Large intestine (tissue), 3 donors: Measurements from ENCODE around the gene DPP6. TPM values are rescaled to one million over a fixed set of nuclear protein-coding genes. Genes with fewer than 3 reads are reported as not detected.

Source experiments
- DNase-seq, 2 donors: peaks; one replicate each; pipeline versions ENCODE4 v3.0.0 to v3.0.0-alpha.2; 2013
- H3K27ac ChIP-seq: one replicate; pipeline ENCODE4 v1.5.1; 2013; ENCODE audit warnings: low read length
- H3K27me3 ChIP-seq: 2 replicates; pipeline ENCODE4 v1.6.1; 2013; ENCODE audit warnings: low read length; ENCODE audit not compliant: control insufficient read depth, insufficient read depth
- H3K36me3 ChIP-seq: 2 replicates; pipeline ENCODE4 v1.6.1; 2013; ENCODE audit warnings: low read length; ENCODE audit not compliant: control insufficient read depth, insufficient read depth
- H3K4me1 ChIP-seq: one replicate; pipeline ENCODE4 v1.6.1; 2013; ENCODE audit warnings: low read length; ENCODE audit not compliant: control insufficient read depth, insufficient read depth
- H3K4me3 ChIP-seq: one replicate; pipeline ENCODE4 v1.5.1; 2013; ENCODE audit warnings: low read length
- H3K9me3 ChIP-seq: one replicate; pipeline ENCODE4 v1.6.1; 2013; ENCODE audit warnings: mild to moderate bottlenecking, low read depth, low read length, moderate library complexity; ENCODE audit not compliant: control insufficient read depth
- WGBS: methylation state at CpG from one replicate; pipeline ENCODE4 v1.1.5; 2013; ENCODE audit warnings: low lambda C conversion rate; ENCODE audit not compliant: insufficient coverage; 5-methylcytosine and 5-hydroxymethylcytosine counted together
- polyA plus RNA-seq: library from polyadenylated mRNA; unstranded; fragments of 120-200 nt; gene quantifications from one replicate; pipeline ENCODE4 v1.2.1, GENCODE V29; 2013

DPP6 gene
- polyA plus RNA-seq, 1 donor: 7.8 TPM

- no peak overlapping the region for H3K27ac ChIP-seq
- H3K36me3 ChIP-seq: no peaks in the 10 kb centered on the region
- no peak overlapping the region for H3K4me3 ChIP-seq
- no peaks in the 10 kb centered on the region for H3K9me3 ChIP-seq
- no peaks in the 10 kb centered on the region for H3K4me1 ChIP-seq
- H3K27me3 ChIP-seq: no peaks in the 10 kb centered on the region
- WGBS: 100% methylated on average over 1 of the region's 5 CpGs
- no peak for DNase-seq
Measured at GRCh38 chr7:154289119-154289518, 236.9 kb downstream of the DPP6 start.

- Histone ChIP-seq H3K9me3 (no peaks in the 10 kb centered on the region), H3K27me3 (no peaks in the 10 kb centered on the region), H3K27ac (no peak overlapping the region), H3K4me3 (no peak overlapping the region), H3K4me1 (no peaks in the 10 kb centered on the region), H3K36me3 (no peaks in the 10 kb centered on the region)
- WGBS: 47% methylated on average over 2 of the region's 4 CpGs
- no peak for DNase-seq
Measured at GRCh38 chr7:154296443-154296842, 244.2 kb downstream of the DPP6 start.

GRCh38 chr7:154299736-154300135 is 247.5 kb downstream of the DPP6 start:
- Histone ChIP-seq H3K36me3 (no peaks in the 10 kb centered on the region), H3K4me3 (no peak overlapping the region), H3K27me3 (peaks cover 5% of the 10 kb centered on the region), H3K4me1 (no peaks in the 10 kb centered on the region), H3K9me3 (no peaks in the 10 kb centered on the region), H3K27ac (no peak overlapping the region)
- no peak for DNase-seq
- no CpG with 5 or more reads among the region's 8 CpGs for WGBS

DNA sequence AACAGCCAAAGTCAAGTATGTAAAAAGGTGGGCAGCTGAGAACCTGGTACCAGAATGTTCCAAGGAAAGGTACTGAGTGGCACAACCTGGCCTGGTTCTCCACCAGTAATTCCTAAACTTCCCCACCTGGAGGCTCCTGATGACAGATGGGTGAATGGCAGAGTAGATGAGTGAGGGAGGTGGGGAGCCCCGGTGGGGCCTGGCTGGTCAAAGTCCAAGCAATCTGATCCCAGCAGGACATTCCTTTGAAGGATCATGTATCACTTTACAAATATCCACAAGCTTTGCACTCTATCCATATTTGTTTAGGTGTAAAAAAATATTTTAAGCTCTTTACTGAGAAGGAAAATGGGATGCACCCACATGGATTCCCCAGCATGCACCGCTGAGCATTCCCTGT is 250.2 kb downstream of the DPP6 start:
- no CpG with 5 or more reads among the region's 2 CpGs for WGBS
- peaks cover 9% of the 10 kb centered on the region for H3K27me3 ChIP-seq
- no peaks in the 10 kb centered on the region for H3K4me1 ChIP-seq
- no peaks in the 10 kb centered on the region for H3K36me3 ChIP-seq
- DNase-seq: no peak
- no peaks in the 10 kb centered on the region for H3K9me3 ChIP-seq
- no peak overlapping the region for H3K4me3 ChIP-seq
- H3K27ac ChIP-seq: no peak overlapping the region

DNA sequence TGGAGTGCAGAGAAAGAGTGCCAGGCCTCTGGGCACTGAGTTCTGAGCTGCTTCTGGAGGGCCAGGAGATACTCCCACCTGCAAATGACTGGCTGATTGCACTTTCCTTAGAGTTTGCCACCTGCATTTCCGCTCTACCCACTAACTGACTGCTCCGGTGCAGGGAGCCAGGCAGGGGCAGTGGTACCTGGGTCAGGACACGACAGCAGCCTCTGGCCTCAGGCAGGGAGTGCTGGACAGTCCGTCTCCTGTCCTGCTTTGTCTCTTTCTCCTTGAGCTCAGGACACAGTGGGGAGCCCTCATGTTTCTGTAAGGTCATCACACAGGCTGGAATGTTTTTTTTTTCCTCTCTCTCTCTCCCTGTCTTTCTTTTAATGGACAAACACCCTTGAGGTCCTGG is 252.0 kb downstream of the DPP6 start:
- WGBS: no CpG with 5 or more reads among the region's 4 CpGs
- H3K4me3 ChIP-seq: no peak overlapping the region
- H3K9me3 ChIP-seq: no peaks in the 10 kb centered on the region
- no peak overlapping the region for H3K27ac ChIP-seq
- no peak for DNase-seq
- no peaks in the 10 kb centered on the region for H3K4me1 ChIP-seq
- H3K36me3 ChIP-seq: no peaks in the 10 kb centered on the region
- peaks cover 9% of the 10 kb centered on the region for H3K27me3 ChIP-seq

DNA sequence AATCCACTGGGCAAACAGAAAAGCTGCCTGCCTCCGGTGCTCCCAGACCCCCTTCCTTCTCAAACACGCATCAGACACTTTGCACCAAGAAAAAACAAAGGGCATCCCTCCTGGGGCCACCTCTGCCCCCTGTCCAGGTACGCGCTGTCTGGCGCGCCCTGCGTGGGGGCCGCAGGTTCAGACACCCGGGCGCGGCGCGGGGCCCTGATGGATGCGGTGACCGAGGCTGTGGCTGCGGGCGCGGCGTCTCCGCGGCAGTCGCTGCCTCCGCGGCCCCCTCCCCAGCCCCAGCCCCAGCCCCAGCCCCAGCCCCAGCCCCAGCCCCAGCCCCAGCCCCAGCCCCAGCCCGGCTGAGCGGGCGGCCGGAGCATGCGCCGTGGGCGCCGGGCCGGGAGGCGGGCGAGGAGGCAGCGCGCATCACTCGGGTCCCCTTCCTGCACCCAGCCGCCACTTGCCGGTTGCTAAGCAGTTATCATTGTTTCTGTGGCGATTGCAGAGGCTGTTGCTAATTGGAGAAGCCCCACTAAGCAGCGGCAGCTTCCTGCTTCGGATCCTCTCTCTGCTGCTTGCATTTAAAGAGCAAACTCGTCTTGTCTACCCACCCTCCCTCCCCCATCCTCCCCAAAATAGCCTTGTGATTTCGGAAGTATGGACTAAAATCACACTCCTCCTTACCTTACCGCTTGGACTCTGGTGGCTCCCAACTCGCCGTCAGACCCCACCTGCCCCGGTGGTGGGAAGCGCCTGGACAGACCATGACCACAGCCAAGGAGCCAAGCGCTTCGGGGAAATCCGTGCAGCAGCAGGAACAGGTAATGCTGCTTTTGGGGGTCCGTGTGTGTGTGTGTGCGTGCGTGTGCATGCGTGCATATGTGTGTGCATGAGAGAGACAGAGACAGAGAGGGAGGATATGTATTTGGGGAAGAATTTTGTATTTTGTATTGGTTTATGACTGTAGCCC is 252.8 kb downstream of the DPP6 start:
- Histone ChIP-seq H3K27me3 (peaks cover 9% of the 10 kb centered on the region), H3K4me1 (no peaks in the 10 kb centered on the region), H3K27ac (no peak overlapping the region), H3K9me3 (no peaks in the 10 kb centered on the region), H3K4me3 (no peak overlapping the region), H3K36me3 (no peaks in the 10 kb centered on the region)
- peak in 1 of 2 donors; percentile 8 for DNase-seq
- no CpG with 5 or more reads among the region's 57 CpGs for WGBS

DNA sequence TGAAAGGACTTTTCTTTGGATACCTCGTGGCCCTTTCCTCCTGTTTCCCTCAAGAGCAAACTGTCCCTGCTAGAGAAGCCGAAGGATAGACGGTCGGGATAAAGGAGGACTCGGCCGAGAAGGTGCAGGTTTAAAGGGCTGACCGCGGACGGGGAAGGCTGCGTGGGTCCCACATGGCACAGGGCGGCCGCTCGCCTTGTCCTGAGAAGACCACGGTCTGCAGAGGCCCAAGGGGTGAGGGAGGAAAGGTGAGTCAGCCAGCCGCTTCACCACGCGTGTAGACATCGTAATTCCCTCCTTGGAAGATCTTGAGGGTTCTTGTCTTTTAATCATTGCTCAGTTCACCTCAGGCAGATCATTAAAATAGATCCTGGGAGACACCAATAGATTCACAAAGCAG is 253.8 kb downstream of the DPP6 start:
- Histone ChIP-seq H3K27me3 (peaks cover 9% of the 10 kb centered on the region), H3K36me3 (no peaks in the 10 kb centered on the region), H3K27ac (no peak overlapping the region), H3K9me3 (no peaks in the 10 kb centered on the region), H3K4me1 (no peaks in the 10 kb centered on the region), H3K4me3 (no peak overlapping the region)
- no peak for DNase-seq
- WGBS: no CpG with 5 or more reads among the region's 18 CpGs

- Histone ChIP-seq H3K27me3 (peaks cover 7% of the 10 kb centered on the region), H3K4me3 (no peak overlapping the region), H3K27ac (no peak overlapping the region), H3K9me3 (no peaks in the 10 kb centered on the region), H3K4me1 (no peaks in the 10 kb centered on the region), H3K36me3 (no peaks in the 10 kb centered on the region)
- no peak for DNase-seq
- WGBS: no CpG with 5 or more reads among the region's 5 CpGs
Measured at GRCh38 chr7:154308928-154309327, 256.7 kb downstream of the DPP6 start.

- Histone ChIP-seq H3K4me1 (no peaks in the 10 kb centered on the region), H3K9me3 (no peaks in the 10 kb centered on the region), H3K27ac (no peak overlapping the region), H3K4me3 (no peak overlapping the region), H3K27me3 (peaks cover 4% of the 10 kb centered on the region), H3K36me3 (no peaks in the 10 kb centered on the region)
- no CpG with 5 or more reads among the region's 4 CpGs for WGBS
- DNase-seq: no peak
Measured at GRCh38 chr7:154310114-154310513, 257.9 kb downstream of the DPP6 start.

DNA sequence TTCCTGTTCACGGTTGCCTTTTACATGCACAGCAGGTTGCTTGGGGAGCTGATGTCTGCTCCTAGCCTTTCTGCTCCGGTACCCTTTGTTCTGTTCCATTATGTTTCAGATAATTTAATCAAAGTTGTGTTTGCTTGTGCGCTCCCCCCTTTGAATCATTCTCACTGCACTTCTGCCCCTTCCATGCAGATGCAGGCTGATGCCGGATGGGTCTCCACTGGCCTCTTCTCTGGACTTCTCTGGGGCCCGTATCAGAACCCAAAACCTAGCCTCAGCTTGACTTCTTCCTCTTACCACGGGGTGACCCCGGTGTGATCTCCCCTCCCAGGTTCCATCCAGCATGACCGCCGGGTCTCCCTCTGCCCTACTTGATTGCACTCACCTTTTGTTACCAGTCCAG is 272.0 kb downstream of the DPP6 start:
- no peaks in the 10 kb centered on the region for H3K4me1 ChIP-seq
- H3K36me3 ChIP-seq: no peaks in the 10 kb centered on the region
- H3K27me3 ChIP-seq: no peaks in the 10 kb centered on the region
- no CpG with 5 or more reads among the region's 9 CpGs for WGBS
- DNase-seq: no peak
- H3K9me3 ChIP-seq: no peaks in the 10 kb centered on the region
- no peak overlapping the region for H3K27ac ChIP-seq
- H3K4me3 ChIP-seq: no peak overlapping the region

GRCh38 chr7:154326421-154326820 is 274.2 kb downstream of the DPP6 start:
- DNase-seq: no peak
- H3K27ac ChIP-seq: no peak overlapping the region
- H3K4me3 ChIP-seq: no peak overlapping the region
- no peaks in the 10 kb centered on the region for H3K27me3 ChIP-seq
- H3K9me3 ChIP-seq: no peaks in the 10 kb centered on the region
- no peaks in the 10 kb centered on the region for H3K36me3 ChIP-seq
- WGBS: 100% methylated on average over 1 of the region's 3 CpGs
- no peaks in the 10 kb centered on the region for H3K4me1 ChIP-seq
